NOMO-1 treated with dmso at 0.1 percent for 144 hours (cell line): ENCODE data around the gene ZNF570.

Source experiments
- DNase-seq: peaks from one replicate; lab custom pipeline; 2025; ENCODE audit not compliant: unreplicated experiment; lab: John Stamatoyannopoulos, UW

Gene ZNF570

DNA sequence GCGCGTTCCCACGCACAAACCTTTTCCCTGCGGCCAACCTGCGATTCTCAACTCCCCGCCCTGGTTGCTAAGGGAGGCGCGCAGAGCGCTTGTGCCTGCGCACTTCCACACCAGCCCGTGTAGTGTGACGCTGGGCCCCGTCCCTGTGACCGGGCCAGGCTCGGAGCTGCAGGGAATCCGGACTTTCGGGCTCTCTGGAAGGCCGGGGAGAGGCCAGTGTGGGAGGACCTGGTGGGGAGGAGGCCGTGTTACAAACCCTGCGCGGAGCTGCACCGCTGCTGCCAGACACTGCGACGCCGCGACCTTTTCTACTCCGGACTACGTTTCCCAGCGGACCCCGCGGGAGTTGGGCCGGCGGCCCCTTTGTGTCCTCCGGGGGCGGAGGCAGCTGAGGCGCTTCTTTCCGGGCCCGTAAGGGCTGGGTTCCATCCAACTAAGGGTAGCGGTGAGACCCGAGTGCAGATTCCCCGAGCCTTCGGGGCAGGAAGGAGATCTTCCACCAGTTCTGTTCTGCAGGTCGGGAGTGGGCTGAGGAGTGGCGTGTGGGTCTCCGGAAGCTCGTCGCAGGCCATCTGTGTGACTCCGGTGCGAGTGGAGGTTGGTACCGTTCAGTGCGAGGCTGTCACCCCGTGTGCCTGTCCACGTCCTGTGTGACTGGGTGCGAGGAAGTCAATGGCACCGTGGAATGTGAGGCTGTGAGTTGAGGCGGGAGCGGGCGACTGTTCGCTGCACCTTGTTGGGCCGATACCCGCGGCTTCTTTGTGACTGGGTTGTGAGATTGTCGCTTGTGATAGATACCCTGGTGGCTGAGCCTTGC, at the start of gene ZNF570:
ZNF570 (plus strand) TSS at position 396 of the 817 bp plus-strand sequence. CDS start 999 bp downstream, outside the sequence.
- peak; percentile 79 for DNase-seq

DNA sequence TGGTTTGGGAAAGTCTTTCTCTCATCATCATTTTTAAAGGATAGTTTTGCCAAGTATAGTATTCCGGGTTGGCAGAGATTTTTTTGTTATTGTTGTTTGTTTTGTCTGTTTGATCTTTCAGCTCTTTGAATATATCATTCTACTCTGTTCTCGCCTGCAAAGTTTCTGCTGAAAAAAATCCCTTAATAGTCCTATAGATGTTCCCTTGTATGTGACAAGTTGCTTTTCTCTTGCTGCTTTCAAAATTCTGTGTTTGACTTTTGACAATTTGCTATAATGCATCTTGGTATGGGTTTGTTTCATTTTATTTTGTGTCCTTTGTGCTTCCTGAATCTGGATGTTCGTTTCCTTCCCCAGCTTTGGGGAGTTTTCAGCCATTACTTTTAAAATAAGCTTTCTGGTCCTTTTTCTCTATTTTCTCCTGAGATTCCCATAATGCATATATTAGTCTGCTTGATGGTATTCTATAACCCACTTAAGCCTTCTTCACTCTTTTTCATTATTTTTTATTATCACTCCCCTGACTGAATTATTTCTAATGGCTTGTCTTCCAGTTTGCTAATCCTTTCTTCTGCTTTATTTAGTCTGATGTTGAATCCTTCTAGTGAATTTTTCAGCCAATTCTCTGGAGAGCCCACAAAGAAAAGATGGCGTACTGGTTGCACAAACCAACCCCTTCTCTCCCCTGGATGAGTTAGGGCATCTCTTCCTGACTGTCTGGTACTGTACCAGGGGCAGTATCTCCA, 16.5 kb upstream of the ZNF570 start:
- DNase-seq: no peak

DNA sequence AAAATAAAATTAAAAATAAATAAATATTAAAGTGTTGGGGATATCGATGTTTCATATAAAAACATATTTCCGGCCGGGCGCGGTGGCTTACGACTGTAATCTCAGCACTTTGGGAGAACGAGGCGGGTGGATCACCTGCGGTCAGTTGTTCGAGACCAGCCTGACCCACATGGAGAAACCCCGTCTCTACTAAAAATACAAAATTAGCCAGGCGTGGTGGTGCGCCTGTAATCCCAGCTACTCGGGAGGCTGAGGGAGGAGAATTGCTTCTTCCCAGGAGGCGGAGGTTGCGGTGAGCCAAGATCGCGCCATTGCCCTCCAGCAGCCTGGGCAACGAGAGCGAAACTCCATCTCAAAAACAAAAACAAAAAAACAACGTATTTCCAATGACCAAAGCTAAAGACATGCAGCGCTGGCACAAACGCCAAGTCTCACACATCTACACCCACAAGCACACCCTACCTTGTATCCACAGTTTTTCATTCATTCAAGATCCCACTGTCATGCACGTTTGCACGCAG, 2.8 kb upstream of the ZNF570 start:
- DNase-seq: no peak

DNA sequence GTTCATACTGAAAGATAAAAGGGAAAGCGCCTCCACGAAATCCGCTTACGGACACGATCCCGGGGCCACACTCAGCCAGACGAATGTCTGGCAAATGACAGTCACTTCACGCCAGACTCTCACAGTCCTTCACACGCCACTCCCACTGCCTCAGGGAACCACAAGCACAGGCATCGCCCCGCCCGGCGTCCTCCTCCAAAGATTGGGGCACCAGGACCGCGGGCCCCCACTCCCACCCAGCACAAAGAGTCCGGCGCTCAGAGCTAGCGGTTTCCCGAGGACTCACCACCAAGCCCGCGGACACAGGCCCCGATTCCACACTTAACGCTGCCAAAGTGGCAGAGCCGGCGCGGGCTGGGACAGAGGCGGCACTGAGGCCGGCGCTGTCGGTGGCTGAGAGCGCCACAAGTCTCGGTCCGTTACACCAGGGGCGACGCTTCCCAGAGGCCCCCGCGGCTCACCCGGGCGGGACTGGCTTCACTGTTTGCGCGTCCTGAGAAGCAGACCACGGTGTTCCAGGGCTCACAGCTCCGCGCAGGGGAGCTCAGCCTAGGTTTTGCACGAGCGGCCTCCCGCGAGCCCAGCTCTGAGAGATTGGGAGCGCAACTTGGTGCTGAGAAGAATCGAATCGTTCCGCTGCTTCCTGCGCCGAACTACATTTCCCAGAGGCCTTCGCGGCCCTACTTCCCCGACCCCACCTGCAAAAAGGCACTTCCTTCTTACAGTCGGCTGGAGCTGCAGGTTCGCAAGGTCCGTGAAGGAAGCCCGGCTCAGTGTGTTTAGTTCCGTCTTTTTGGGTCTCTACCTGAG, 2.2 kb upstream of the ZNF570 start, which contains the start of gene ZNF569:
ZNF569 (minus strand) TSS at position 647 of the 810 bp plus-strand sequence. CDS start 22,523 bp downstream, outside the sequence.
- DNase-seq: peak; percentile 91

DNA sequence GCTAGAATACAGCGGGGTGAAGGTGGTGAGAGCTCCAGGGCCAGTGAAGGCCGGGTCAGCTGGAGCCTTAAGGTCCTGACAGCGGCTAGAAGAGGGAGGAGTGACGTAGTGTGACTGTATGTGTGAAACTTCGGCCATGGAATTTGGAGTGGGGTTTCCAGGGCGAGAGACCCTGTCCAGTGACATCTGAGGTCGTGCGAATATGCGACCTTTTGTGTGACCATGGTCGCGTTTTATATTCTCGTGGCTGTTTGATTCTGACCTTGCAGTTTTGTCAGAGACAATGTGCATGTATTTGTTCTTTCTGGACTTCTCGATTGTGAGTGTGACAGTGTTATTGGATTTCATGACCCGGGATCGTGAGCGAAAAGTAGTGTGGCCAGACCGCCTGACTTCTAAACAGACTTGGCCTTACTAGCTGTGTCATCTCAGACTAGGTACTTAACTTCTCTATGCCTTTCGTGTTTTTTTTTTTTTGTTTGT, 1.5 kb upstream of the ZNF570 start:
- no peak for DNase-seq

DNA sequence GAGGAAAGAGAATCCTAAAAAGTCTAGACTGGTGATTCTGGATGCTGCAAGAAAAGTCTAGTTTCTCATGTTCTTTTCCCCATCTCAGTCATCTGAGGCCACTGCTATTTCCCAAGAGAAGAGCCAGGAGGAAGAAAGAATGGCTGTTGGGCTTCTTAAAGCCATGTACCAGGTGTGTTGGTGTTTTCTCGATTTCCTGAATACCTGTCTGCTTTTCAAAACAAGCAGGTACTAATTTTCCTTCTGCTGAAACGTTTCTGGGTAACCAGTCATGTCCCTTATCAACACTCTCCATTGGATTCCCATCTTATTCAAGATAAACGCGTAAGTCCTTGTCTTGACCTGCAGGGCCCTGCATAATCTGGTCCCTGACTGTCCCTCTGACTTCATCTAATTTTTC, 1.1 kb downstream of the ZNF570 start:
- no peak for DNase-seq

DNA sequence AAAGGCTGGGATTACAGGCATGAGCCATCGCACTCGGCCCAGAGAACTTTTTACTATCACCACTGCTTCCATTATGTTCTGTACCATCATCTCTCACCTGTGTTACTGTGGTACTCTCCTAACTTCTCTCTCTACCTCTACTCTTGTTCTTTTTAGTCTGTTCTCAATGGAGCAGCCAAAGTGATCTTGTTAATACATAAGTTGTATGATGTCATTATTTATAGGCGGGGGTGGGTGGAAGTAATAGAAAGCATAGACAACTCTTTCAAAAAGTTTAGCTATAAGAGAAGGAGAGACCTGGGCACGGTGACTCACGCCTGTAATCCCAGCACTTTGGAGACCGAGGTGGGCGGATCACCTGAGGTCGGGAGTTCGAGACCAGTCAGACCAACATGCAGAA, 3.0 kb downstream of the ZNF570 start:
- DNase-seq: no peak

DNA sequence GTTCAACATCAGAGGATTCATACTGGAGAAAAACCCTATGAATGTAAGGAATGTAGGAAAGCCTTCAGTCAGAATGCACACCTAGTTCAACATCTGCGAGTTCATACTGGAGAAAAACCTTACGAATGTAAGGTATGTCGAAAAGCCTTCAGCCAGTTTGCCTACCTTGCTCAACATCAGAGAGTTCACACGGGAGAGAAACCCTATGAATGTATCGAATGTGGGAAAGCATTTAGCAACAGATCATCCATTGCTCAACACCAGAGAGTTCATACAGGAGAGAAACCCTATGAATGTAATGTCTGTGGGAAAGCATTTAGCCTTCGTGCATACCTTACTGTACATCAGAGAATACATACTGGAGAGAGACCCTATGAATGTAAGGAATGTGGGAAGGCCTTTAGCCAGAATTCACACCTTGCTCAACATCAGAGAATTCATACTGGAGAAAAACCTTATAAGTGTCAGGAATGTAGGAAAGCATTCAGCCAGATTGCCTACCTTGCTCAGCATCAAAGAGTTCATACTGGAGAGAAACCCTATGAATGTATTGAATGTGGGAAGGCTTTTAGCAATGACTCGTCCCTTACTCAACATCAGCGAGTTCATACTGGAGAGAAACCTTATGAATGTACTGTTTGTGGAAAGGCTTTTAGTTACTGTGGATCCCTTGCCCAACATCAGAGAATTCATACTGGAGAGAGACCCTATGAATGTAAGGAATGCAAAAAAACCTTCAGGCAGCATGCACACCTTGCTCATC, 15.4 kb downstream of the ZNF570 start:
- DNase-seq: no peak

DNA sequence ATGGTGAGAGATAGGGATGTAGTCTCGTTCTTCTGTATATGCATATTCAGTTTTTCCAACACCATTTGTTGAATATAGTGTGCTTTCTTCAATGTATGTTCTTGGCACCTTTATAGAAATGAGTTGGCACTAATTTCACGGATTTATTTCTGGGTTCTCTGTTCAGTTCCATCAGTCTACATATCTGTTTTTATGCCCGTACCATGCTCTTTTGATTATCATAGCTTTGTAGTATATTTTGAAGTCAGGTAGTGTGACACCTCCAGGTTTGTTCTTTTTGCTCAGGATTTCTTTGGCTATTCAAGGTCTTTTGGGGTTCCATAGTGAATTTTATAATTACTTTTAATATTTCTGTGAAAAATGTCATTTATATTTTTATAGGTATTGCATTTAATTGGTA, 23.1 kb downstream of the ZNF570 start:
- no peak for DNase-seq

DNA sequence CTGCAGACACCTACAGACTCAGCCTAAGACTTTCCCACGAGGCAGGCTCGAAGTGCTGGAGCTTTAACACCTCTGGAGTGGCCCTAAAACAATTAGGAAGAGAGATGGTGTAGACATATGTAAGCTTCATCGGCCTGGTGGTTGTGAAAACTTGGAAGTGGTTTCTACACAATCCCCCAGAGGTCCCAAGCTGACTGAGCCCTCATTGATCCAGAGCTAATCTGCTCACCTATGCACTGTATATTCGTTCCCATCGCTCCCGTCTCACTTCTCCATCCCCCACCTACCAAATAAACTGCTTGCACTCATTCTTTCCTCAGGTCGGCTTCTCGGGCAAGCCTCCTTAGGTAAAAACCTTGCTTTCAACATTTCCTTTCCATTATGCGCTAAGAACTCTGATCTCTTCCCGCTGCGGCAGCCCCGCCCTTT, 36.8 kb downstream of the ZNF570 start:
- DNase-seq: no peak

DNA sequence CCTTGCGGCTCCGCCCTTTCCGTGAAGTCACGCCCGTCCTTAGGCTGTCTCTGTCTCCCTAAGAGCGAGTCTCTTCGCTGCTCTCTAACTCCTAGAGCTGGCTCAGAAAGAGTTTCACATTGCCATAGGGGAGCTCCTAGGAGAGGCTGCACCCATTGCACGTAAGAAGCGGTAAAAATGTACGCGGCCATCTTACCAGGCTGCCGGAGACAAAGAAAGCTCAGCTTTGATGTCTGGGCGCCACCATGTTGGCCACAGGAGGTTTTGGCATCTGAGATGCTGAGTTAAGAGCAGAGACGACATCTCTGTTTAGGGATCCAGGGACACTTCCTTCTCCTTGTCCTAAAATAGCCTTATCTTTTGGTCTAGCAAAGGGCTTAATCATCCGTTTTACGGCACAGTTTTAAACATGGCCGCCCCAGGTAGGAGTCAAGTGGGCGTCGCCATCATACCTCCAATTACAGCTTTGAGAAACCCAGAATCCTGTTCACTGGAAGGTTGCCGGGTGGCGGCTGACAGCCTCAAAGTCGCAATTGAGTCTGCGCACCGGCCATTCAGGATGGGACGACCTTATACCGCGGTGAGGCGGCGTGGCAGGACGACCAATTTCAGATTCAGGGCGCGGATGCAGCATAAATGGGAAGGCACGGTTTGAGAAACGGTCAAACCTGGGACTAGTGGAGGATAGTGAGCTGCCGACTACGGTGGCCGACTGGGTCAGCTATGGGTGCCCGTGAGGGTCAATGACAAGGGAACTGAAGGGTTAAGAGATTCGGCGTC, 37.4 kb downstream of the ZNF570 start, which contains the start of gene ZNF793:
ZNF793 (plus strand) TSS at position 553 of the 780 bp plus-strand sequence. CDS start 16,501 bp downstream, outside the sequence.
- no peak for DNase-seq

DNA sequence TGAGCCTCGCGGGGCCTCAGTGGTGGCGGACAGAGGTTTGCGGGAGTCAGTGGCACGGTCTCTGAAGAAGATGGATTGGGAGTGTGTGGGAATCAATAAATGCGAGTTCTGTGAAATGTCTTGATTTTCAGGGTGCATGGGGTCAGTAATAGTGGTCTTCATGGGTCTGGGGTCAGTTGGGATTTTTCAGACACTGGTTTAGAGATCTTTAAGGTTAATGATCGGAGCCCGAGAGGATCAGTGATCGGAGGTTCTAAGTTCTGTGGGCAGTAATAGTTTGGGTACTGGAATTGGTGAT, 38.0 kb downstream of the ZNF570 start:
- DNase-seq: no peak

DNA sequence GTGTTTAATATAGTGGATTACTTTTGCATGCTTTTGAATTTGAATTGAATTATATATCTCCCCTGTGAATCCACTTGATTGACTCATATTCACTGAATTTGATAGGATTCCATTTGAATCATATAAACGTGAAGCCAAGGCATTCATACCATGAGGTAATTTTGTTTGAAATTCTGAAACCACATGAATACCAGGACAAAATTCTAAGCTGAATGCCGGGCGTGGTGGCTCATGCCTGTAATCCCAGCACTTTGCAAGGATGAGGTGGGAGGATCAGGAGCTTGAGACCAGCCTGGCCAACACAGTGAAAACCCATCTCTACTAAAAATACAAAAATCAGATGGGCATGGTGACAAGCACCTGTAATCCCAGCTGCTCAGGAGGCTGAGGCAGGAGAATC, 42.0 kb downstream of the ZNF570 start:
- no peak for DNase-seq

DNA sequence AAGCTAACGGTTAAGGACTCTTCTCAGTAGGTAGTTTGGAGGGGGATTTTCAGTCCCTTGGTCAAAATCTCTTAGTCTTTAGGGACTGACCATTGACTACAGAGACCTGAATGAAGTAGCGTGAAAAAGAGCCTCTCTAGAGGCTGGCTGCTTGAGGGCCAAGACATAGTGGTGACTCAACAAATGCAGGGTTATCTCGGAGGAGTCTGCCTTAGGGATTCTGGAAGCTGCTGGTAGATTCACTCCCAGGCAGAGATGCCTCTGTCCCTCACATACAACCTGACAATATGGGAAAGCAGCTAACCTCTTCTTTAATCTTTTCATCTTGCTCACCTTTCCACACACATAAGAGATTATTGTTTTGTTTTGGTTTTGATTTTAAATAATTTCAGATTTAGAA, 42.7 kb downstream of the ZNF570 start:
- no peak for DNase-seq

DNA sequence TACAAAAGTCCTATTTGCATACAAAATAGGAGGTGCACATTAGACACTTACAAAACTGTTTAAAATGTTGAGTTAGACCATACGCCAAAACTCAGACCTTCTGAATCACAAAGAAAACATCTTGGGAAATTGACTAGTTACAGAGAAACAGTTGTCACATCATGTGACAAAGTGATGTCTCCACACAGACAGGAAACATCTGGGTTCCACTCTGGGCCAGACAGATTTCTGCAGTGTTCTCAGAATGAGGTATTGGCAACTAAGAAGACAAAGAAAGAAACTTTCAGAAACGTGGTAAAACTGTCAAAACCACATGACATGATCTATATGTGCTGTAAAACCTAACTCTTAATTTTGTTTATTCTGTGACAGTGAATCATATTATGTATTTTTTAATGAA, 44.2 kb downstream of the ZNF570 start:
- no peak for DNase-seq

DNA sequence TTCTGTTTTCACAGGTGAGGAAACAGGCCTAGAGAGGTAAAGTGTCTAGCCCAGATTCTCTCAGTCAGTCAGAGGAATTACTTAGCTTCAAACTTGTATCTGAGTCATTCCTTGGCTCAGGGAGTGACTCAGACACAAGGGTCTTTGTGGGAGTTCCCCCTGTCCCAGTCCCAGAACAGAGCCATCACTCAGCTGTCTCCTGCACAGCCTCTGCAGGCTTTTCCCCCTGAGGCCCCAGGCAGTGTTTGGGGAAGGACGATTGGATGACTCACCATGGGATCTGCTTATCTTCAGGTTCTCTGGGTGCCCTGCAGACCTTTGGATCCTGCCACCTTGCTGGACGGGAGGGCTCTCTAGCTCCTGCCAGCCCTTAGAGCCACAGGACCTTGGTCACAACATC, 50.7 kb downstream of the ZNF570 start:
- no peak for DNase-seq

DNA sequence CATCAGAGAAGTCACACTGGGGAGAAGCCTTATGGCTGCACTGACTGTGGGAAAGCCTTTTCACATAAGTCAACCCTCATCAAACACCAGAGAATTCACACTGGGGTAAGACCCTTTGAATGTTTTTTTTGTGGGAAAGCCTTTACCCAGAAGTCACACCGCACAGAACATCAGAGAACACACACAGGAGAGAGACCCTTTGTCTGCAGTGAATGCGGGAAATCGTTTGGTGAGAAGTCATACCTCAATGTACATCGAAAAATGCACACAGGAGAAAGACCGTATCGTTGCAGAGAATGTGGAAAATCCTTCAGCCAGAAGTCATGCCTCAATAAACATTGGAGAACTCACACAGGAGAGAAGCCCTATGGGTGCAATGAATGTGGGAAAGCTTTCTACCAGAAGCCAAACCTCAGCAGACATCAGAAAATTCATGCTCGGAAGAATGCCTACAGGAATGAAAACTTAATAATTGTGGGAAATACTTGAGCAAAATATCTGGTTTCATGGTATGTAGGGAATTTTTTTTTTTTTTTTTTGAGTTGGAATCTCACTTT, 68.3 kb downstream of the ZNF570 start:
- no peak for DNase-seq
